ENCODE results near the gene WIZ. TPM values are rescaled to one million over a fixed set of nuclear protein-coding genes. Genes with fewer than 3 reads are reported as not detected.

The WIZ gene
- total RNA-seq, 1 donor from 2014 or later: 38.7 TPM

GRCh38 chr19:15426485-15427349, 23.0 kb downstream of the WIZ start:
- H3K27ac Mint-ChIP-seq: peak overlapping the region; percentile 40
- no peaks in the 10 kb centered on the region for H3K27me3 Mint-ChIP-seq (ENCODE audit: insufficient read depth)
- DNase-seq (ENCODE audit: low spot score): no peak
- H3K4me1 Mint-ChIP-seq (ENCODE audit: low read depth): peaks cover 24% of the 10 kb centered on the region
- intact Hi-C loops (cut with micrococcal nuclease): no loop called here
- no peak overlapping the region for H3K4me3 Mint-ChIP-seq
- no peaks in the 10 kb centered on the region for H3K9me3 Mint-ChIP-seq
- H3K36me3 Mint-ChIP-seq (ENCODE audit: low read depth): peaks cover 47% of the 10 kb centered on the region

DNA sequence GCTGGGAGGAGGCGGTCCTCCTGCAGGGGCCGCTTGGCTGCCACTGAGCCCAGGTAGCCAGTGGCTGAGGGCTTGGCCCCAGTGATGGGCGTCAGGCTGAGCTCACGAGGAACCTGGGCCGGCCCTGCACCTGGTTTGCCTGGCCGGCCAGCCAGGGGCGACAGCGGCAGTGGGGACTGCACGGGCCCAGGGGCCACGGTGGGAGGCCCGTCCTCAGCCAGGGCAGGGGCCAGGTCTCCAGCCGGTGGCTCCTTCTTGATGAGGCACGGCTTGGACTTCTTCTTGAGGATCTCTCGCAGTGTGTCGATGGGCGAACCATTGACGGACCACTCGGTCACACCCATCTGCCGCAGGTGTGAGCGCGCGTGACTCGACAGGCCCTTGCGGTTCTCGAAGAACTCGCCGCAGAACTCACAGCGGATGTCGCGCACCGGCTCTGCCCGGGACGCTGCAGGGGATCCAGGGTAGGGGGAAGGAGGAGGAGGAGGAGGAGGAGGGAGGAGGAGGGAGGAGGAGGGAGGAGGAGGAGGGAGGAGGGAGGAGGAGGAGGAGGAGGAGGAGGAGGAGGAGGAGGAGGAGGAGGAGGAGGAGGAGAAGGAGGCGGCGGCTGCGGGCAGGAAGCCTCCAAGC, 24.3 kb downstream of the WIZ start:
- Mint-ChIP-seq H3K27ac (no peak overlapping the region), H3K36me3 (ENCODE audit: low read depth) (peaks cover 43% of the 10 kb centered on the region), H3K4me1 (ENCODE audit: low read depth) (peaks cover 11% of the 10 kb centered on the region), H3K9me3 (no peaks in the 10 kb centered on the region), H3K4me3 (no peak overlapping the region), H3K27me3 (ENCODE audit: insufficient read depth) (no peaks in the 10 kb centered on the region)
- DNase-seq (ENCODE audit: low spot score): no peak
- intact Hi-C loops (cut with micrococcal nuclease): no loop called here

DNA sequence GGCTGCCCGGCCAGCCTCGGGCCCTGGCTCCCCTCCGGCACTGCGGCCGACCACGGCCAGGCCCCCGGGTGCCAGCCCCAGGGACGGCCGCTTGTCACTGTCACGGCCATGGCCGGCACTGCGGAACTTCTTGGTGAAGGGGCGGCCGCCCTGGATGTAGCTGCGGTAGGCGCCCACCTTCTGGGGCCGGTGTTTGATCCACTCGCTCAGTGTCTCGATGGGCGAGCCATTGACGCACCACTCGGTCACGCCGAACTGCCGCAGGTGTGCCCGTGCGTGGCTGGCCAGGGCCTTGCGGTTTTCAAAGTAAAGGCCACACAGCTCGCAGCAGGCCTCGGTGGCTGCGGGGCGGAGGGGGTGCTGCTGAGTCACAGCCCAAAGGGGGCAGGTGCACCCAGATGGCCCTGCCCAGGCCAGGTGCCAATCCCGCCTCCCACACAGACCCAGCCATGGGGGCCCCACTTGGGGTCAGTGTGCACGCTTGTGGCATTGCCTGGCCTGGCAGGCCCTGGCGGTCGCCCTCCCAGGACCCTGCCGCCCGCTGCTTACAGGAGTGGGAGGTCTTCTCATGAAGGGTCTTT, 25.0 kb downstream of the WIZ start:
- Mint-ChIP-seq H3K27ac (no peak overlapping the region), H3K4me1 (ENCODE audit: low read depth) (peaks cover 8% of the 10 kb centered on the region), H3K9me3 (no peaks in the 10 kb centered on the region), H3K4me3 (no peak overlapping the region), H3K27me3 (ENCODE audit: insufficient read depth) (no peaks in the 10 kb centered on the region), H3K36me3 (ENCODE audit: low read depth) (peaks cover 44% of the 10 kb centered on the region)
- intact Hi-C loops (cut with micrococcal nuclease): no loop called here
- no peak for DNase-seq (ENCODE audit: low spot score)

DNA sequence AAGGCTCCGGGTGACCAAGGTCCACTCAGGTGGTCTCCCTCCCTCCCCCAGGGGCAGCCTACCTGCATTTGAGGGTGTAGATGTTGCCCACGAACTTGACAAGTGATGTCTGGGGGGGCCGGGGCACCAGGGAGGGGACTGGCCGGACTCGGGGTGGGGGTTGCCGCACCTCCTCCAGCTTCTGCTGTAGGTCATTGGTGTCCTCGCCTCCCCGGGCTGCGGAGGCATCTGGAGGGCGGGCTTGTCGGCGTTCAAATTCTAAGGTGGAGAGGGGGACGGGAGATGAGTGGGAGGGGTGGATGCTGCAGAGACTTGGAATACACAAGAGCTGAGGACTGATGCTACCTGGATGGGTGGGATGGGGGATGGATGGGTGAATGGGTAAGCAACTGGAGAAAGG, 25.6 kb downstream of the WIZ start:
- peaks cover 45% of the 10 kb centered on the region for H3K36me3 Mint-ChIP-seq (ENCODE audit: low read depth)
- no peaks in the 10 kb centered on the region for H3K27me3 Mint-ChIP-seq (ENCODE audit: insufficient read depth)
- DNase-seq (ENCODE audit: low spot score): no peak
- H3K27ac Mint-ChIP-seq: no peak overlapping the region
- H3K9me3 Mint-ChIP-seq: no peaks in the 10 kb centered on the region
- H3K4me1 Mint-ChIP-seq (ENCODE audit: low read depth): peaks cover 8% of the 10 kb centered on the region
- intact Hi-C loops (cut with micrococcal nuclease): no loop called here
- no peak overlapping the region for H3K4me3 Mint-ChIP-seq

DNA sequence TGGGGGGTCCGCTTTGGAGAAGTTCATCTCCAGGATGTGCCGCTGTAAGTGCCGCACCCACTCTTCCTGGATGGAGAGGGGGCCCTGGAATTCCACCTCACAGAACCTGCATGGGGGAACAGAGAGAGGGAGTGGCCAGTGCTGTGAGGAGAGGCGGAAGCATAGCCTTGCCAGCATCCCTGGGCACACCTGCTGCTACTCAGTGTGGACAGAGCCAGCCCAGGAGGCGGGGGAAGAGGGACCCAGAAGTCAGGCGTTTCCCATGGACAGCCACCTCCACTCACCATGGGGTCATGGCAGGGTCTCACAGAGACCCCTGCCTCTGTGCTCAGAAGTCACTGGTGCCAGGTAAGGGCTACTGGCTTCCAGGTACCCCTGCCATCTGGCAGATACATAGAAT, 26.6 kb downstream of the WIZ start:
- no peak overlapping the region for H3K27ac Mint-ChIP-seq
- no peak overlapping the region for H3K4me3 Mint-ChIP-seq
- peaks cover 8% of the 10 kb centered on the region for H3K4me1 Mint-ChIP-seq (ENCODE audit: low read depth)
- no peak for DNase-seq (ENCODE audit: low spot score)
- peaks cover 44% of the 10 kb centered on the region for H3K36me3 Mint-ChIP-seq (ENCODE audit: low read depth)
- no peaks in the 10 kb centered on the region for H3K9me3 Mint-ChIP-seq
- intact Hi-C loops (cut with micrococcal nuclease): no loop called here
- H3K27me3 Mint-ChIP-seq (ENCODE audit: insufficient read depth): no peaks in the 10 kb centered on the region

DNA sequence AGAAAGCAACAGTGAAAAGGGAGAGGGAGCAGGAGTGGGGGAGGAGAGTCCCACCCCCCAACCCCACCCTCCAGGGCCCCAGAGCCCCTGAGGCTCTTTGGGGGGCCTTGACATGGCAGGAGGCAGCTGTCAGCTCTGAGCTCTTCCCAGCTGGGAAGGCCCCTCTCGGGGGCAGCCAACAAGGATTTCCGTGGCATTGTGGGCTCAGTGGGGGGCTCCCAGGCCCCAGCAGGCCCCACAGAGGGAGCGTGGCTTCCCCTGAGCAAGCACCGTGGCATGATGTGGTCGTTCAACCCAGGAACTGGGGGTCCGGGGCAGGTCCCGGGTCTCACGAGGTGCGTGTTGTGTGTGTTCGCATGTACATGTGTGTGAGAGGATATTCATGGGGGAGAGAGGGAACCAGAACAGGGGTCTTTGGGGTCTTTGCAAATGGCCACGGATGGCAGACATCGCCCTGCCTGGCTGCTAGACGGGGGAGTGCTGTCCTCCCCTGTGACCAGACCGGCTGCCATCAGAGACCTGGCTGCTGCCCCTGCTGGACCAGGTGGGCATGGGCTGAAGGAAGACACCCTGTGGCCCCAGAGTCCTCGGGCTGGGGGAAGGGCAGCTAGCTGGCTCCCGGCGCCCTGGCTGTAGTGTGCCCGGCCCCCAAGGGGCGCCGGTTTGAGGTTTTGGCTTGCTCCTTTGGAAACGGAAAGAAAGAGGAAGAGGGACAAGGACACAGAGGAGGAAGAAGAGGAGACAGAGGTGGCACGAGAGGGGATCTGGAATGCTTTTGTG, 27.3 kb downstream of the WIZ start:
- no peak overlapping the region for H3K27ac Mint-ChIP-seq
- no peak overlapping the region for H3K4me3 Mint-ChIP-seq
- no peaks in the 10 kb centered on the region for H3K9me3 Mint-ChIP-seq
- no peak for DNase-seq (ENCODE audit: low spot score)
- peaks cover 8% of the 10 kb centered on the region for H3K4me1 Mint-ChIP-seq (ENCODE audit: low read depth)
- intact Hi-C loops (cut with micrococcal nuclease): no loop called here
- no peaks in the 10 kb centered on the region for H3K27me3 Mint-ChIP-seq (ENCODE audit: insufficient read depth)
- H3K36me3 Mint-ChIP-seq (ENCODE audit: low read depth): peaks cover 42% of the 10 kb centered on the region

DNA sequence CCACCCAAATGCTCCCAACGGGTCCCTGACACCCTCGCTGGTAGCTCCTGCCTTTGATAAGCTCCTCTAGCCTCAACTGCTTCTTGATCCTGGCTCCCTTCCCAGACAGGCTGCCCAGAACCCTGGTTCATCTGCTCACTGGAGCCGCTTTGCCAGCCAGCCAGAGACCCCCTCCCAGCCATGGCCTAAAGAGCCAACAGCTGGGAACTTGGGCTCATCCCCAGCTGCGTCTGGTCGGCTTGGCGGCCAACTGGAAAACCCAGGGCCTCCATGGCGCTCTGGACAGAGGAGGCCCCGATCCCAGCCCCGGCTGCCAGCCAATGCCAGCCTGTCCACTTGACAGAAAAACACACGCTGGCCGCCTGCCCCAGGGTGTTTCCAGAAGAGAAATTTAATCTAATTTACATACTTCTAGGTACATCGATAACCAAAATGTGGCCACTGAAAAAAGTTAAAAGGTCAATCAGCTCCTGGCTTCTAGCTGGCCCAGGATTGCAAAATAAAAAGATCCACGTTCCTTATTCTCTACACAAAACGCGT, 28.0 kb downstream of the WIZ start:
- no peaks in the 10 kb centered on the region for H3K9me3 Mint-ChIP-seq
- no peak for DNase-seq (ENCODE audit: low spot score)
- intact Hi-C loops (cut with micrococcal nuclease): no loop called here
- H3K27me3 Mint-ChIP-seq (ENCODE audit: insufficient read depth): no peaks in the 10 kb centered on the region
- peaks cover 13% of the 10 kb centered on the region for H3K4me1 Mint-ChIP-seq (ENCODE audit: low read depth)
- no peak overlapping the region for H3K27ac Mint-ChIP-seq
- peaks cover 36% of the 10 kb centered on the region for H3K36me3 Mint-ChIP-seq (ENCODE audit: low read depth)
- no peak overlapping the region for H3K4me3 Mint-ChIP-seq

GRCh38 chr19:15421136-15421695, 28.5 kb downstream of the WIZ start:
- H3K36me3 Mint-ChIP-seq (ENCODE audit: low read depth): peaks cover 33% of the 10 kb centered on the region

DNA sequence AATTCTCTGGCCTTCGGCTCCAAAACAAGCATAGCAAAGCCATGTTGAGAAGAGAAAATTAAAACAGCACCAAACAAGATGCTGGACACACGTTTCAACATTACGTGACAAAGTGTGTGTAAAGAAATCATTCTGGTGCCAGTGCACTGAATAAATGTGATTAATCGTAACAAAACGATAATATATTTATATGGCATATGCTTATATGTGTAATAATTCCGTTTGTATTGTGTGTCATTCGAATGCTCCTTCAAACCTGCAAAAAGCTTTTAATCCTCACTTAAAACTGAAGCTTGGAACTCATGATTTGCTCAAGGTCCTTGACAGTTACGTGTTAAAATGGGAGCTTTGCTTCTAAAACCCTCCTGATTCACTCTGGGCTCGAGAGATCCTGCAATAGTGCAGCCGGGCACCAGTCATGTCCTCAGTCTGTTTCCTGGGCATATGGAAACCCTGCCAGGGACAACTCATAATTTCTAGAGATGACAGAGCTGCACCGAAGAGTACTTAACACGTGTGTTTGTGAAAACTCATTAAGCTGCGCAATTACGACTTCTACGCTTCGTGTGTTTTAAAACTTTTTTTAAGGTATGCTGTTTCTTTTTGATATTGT, 30.2 kb downstream of the WIZ start:
- H3K4me1 Mint-ChIP-seq (ENCODE audit: low read depth): peaks cover 17% of the 10 kb centered on the region
- DNase-seq (ENCODE audit: low spot score): no peak
- H3K36me3 Mint-ChIP-seq (ENCODE audit: low read depth): peaks cover 33% of the 10 kb centered on the region
- H3K4me3 Mint-ChIP-seq: peak overlapping the region; percentile 98
- no peaks in the 10 kb centered on the region for H3K27me3 Mint-ChIP-seq (ENCODE audit: insufficient read depth)
- intact Hi-C loops (cut with micrococcal nuclease): loop anchor here (1.0 to 5.0 kb wide), 11 partner anchors 13 to 847 kb away; partner anchors contain the start of genes AKAP8 and NDUFB7
- H3K9me3 Mint-ChIP-seq: no peaks in the 10 kb centered on the region
- no peak overlapping the region for H3K27ac Mint-ChIP-seq

More at GRCh38 chr19:15421136-15421695, 28.5 kb downstream of the WIZ start:
- H3K27me3 Mint-ChIP-seq (ENCODE audit: insufficient read depth): no peaks in the 10 kb centered on the region
- intact Hi-C loops (cut with micrococcal nuclease): no loop called here
- no peaks in the 10 kb centered on the region for H3K9me3 Mint-ChIP-seq
- peaks cover 14% of the 10 kb centered on the region for H3K4me1 Mint-ChIP-seq (ENCODE audit: low read depth)
- H3K4me3 Mint-ChIP-seq: no peak overlapping the region
- no peak overlapping the region for H3K27ac Mint-ChIP-seq
- no peak for DNase-seq (ENCODE audit: low spot score)

DNA sequence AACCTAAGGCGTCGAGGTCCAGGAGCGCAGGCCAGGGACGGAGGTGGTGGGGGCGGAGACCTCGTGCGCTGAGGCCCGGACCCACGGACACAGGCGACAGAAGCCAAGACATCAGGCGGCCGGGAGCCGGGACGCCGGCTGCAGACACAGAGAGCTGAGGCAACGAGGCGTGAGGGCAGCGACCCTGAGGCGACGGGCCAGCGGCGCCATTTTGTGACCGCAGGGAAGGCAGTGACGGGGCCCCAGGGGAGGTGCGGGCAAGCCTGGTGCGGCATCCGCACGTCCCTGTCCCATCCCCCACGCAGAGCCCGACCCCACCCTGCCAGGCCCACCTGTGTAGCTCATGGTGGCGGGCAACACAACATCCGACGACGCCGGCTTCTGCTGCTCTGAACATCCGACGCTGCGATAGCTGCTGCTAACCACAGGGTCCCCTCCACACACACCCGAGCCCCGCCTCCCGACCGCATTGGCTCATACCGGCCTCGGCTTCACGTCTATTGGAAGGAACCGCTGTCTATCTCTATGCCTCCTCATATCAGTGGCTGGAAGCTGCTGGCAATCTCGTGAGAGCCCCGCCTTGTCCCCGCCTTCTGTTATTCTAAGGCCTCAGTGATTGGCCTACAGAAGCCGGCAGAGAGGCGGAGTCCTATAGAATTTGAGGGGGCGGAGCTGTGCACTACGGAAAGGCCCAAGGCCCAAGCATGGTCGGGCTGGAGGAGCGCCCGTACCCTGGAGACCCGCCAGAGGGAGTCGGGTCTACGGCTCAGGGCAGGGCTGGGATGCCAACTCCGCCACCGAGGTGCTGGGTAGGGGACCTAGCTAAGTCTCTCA, 31.0 kb downstream of the WIZ start, which contains the start of gene AKAP8L:
Gene AKAP8L, minus strand, starts transcription at position 410 of the 834 bp plus-strand sequence. Its CDS starts 65 bp downstream, at position 345.
- Mint-ChIP-seq H3K27me3 (ENCODE audit: insufficient read depth) (no peaks in the 10 kb centered on the region), H3K9me3 (no peaks in the 10 kb centered on the region), H3K4me3 (peak within 1 kb of the TSS; percentile 98), H3K36me3 (ENCODE audit: low read depth) (peaks cover 30% of the 10 kb centered on the region), H3K4me1 (ENCODE audit: low read depth) (peaks cover 18% of the 10 kb centered on the region), H3K27ac (peak within 1 kb of the TSS; percentile 89)
- DNase-seq (ENCODE audit: low spot score): peak; percentile 98
- intact Hi-C loops (cut with micrococcal nuclease): loop anchor here (1.0 to 5.0 kb wide), 11 partner anchors 14 to 846 kb away; partner anchors contain the start of genes AKAP8 and NDUFB7

DNA sequence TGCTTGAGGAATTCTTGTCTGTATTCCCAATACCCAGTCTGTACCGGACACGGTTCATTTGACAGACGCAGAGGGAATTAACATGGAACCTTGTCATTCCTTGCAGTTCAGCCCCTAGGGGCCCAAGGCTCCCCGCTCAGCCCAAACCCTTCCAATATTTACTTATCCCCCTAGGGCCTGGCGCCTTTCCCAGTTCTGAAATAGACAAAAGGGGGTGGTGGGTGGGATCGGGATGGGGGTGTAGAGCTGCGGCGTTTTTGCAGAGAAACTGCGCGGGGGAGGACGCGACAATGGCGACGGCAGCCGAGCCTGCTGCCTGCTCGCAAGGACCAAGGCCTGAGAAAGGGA, 31.6 kb downstream of the WIZ start:
- intact Hi-C loops (cut with micrococcal nuclease): loop anchor here (5.0 kb wide), 1 partner anchor 846 kb away; the partner anchor contains the start of gene NDUFB7
- Mint-ChIP-seq H3K4me1 (ENCODE audit: low read depth) (peaks cover 21% of the 10 kb centered on the region), H3K27me3 (ENCODE audit: insufficient read depth) (no peaks in the 10 kb centered on the region), H3K36me3 (ENCODE audit: low read depth) (peaks cover 26% of the 10 kb centered on the region), H3K9me3 (no peaks in the 10 kb centered on the region), H3K4me3 (peak overlapping the region; percentile 98), H3K27ac (peak overlapping the region; percentile 58)
- no peak for DNase-seq (ENCODE audit: low spot score)
